GM18517 (cell line): ENCODE data around the gene MUC13.

Experiments used
- ATAC-seq: cut with Tn5 transposase; IDR thresholded peaks from one replicate; pipeline ENCODE4 v1.9.1; 2021; ENCODE audit warnings: mild to moderate bottlenecking, moderate library complexity; ENCODE audit not compliant: unreplicated experiment

Gene MUC13

DNA sequence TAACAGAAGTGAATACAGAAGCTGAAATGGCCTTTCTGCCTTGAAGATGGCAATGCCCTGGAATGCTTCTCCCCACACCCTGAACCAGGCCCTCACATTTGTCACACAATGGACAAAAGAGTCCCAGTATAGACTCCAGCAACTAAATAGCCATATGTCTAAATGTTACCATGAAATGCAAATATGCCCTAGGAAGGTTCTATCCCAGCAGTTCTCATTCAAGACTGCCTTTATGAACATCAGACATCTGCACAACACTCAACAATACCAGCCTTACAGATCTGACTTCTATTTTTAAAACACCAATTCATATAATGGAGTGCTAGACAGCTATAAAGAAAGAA is 55.2 kb downstream of the MUC13 start:
- no peak for ATAC-seq

- no peak for ATAC-seq
Observed at GRCh38 chr3:124878561-124879336, 55.8 kb downstream of the MUC13 start.

- ATAC-seq, result no peak
Observed at GRCh38 chr3:124877674-124878073, 56.9 kb downstream of the MUC13 start.

- no peak for ATAC-seq
Observed at GRCh38 chr3:124876401-124876878, 58.1 kb downstream of the MUC13 start.

GRCh38 chr3:124873226-124873625 is 61.3 kb downstream of the MUC13 start:
- ATAC-seq, result no peak

DNA sequence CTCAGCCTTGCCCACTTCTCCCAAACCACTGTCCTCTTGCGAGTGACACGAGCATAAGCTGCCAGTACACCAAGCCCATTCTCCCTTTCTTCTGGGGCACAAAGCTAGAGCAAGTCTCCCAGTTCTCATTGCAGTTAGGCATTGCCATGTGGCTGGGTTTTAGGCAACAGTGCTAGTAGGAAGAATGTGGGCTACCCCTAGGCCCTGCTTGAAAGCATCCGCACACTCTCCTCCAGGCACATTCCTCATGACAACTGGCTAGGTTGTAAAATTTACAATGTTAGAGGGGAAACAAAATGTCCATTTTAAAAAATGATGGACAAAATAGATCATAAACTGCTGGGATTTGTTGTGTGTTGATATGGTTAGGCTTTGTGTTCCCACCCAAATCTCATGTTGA is 67.0 kb downstream of the MUC13 start:
- no peak for ATAC-seq

- ATAC-seq, result no peak
Observed at GRCh38 chr3:124862006-124862405, 72.5 kb downstream of the MUC13 start.

DNA sequence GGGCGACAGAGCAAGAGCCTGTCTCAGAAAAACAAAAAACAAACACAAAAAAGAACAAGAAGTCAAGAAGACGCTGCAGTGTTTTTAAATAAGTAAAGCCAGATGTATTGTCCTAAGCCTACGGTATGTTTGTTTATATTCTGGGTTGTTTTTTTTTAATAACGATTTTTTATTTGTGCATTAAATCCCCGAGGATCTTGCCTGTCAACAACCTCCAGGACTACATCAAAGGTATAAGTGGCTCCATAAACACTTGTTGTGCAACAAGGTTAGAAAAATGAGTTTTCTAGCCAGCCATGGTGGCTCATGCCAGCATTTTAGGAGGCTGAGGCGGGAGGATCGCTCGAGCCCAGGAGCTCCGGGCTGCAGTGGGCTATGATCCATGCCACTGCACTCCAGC is 73.5 kb downstream of the MUC13 start:
- ATAC-seq, result no peak

DNA sequence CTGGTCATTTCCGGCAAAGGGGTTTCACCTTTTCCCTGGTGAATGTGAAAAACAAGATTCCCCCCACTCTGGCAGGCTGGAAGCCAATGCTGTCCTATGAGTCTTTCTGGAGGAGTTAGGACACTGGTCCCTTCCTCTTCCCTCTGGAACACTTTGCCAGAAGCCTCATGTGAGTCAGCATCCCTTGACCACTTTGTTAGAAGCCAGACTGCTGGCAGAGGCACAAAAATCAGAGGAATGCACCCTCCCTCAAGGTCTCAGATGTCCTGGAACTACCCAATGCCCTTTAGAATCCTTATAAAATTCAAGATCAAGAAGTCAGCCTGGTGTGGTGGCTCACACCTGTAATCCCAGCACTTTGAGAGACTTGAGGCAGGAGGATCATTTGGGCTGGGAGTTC is 74.0 kb downstream of the MUC13 start:
- ATAC-seq, result no peak

DNA sequence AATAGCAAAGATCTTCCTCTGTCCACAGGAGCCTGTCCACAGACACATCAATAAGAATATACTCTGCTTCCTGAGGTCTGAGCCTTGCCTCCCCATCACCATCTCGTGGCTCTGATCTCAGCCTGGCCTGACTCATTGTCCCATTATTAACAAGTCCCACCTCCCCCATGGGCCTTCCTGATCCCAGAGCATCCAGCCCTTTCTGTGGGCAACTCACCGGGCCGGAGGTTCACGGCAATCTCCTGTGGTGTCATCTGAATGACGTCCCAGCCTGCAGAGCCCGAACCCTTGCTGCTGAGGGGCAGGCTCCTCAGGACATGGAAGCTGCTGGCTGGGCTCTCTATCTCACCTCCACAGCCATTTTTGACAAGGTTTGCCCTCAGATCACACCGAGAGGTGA is 75.5 kb downstream of the MUC13 start:
- ATAC-seq, result no peak

GRCh38 chr3:124858275-124858674 is 76.3 kb downstream of the MUC13 start:
- no peak for ATAC-seq

DNA sequence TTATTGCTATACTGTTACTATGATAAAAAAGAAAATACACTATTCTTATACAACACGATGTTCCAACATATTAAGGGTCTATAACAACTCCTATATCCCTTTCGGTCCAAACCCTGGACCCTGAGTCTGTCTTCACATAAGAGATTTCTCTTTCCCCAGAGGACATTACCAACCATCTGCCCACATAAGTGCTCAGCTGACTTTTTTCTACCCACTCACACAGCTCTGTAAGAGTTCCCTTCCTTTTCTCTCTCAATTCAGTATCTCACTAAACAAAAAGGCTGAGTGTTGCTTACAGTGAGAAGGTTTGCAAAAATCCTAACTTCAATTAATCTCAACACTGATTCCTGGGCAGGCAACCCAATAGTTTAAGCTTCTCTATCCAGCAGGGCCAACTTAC is 77.9 kb downstream of the MUC13 start:
- ATAC-seq, result no peak
